ENCODE data around the gene DFFB.

Gene DFFB

DNA sequence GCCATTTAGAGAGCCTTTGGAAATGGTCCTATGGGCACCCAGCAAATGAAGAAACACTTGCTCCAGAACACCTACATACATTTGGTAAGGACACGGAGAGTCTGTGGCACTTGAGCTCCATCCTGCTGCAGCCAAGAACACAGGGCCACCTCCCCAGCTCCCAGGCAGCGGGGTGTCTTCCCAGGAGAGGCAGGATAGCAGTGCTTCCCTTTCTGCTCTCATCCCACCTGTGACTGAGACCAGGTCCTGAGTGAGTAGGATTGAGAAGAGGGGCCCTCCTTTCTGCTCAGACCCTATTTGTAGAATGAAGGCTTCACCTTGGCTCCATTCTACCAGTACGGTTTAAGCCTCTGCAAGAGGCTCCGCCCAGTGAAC, 38.7 kb downstream of the DFFB start:
- DNase-seq (ENCODE audit: low read depth in 2 of 2) = no peak

GRCh38 chr1:3896396-3897000, 39.2 kb downstream of the DFFB start:
- no peak for DNase-seq (ENCODE audit: low read depth in 2 of 2)

DNA sequence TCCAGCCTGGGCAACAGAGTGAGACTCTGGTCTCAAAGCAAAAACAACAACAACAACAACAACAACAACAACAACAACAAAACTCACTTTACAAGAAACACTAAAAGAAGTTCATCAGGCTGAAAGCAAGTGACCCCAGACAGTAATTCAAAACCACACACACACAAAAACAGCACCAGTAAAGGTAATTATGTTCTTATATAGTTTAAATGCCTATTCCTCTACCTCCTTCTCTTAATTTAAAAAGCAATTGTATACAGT, 41.1 kb downstream of the DFFB start:
- DNase-seq (ENCODE audit: low read depth in 2 of 2) = no peak

DNA sequence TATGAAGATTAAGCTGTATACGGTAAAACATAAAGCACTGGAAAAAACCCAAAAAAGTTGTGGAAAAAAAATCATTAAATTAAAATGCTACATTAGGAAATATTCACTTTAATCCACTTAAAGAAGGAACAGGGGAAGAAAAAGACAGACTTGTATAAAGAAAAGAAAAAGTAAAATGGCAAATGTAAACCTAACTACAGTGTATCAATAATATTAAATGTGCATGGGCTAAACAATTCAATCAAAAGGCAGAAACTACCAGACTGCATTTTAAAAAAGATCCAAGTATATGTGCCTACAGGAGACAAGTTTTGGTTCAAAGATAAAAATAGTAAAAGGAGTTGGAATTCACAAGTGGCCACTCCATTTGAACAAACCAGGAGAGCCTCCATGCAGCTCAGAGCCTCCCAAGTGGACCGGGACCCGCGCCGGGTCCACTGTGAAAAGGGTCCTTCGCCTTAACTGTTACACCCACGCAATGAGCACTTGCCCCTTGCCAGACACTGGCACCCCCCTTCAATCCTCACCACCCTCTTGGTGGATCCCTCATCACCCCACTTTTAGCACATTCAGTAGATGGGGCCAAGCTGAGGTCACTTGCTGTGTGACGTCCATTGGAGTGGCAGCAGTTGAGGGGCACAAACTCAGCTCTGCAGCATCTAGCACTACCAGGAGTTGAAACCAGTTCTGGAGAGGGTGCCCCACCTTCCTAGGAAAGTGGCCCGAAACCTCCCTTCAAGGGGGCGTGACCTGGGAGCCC, 41.9 kb downstream of the DFFB start:
- no peak for DNase-seq (ENCODE audit: low read depth in 2 of 2)

DNA sequence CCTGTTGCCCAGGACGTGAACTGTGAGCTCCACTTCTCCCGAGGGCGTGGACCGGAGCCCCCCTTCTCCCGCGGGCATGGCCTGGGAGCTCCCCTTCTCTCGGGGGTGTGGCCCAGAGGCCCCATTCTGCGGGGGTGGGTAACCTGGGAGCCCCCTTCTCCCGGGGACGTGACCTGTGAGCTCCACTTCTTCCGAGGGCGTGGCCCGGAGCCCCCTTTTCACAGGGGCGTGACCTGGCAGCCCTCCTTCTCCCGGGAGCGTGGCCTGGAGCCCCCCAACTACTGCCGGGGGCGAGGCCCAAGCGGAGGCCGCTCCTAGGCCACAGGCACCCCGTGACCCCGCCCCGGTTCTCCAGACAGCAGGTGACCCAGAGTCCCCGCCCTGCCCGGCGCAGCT, 42.5 kb downstream of the DFFB start:
- no peak for DNase-seq (ENCODE audit: low read depth in 2 of 2)

DNA sequence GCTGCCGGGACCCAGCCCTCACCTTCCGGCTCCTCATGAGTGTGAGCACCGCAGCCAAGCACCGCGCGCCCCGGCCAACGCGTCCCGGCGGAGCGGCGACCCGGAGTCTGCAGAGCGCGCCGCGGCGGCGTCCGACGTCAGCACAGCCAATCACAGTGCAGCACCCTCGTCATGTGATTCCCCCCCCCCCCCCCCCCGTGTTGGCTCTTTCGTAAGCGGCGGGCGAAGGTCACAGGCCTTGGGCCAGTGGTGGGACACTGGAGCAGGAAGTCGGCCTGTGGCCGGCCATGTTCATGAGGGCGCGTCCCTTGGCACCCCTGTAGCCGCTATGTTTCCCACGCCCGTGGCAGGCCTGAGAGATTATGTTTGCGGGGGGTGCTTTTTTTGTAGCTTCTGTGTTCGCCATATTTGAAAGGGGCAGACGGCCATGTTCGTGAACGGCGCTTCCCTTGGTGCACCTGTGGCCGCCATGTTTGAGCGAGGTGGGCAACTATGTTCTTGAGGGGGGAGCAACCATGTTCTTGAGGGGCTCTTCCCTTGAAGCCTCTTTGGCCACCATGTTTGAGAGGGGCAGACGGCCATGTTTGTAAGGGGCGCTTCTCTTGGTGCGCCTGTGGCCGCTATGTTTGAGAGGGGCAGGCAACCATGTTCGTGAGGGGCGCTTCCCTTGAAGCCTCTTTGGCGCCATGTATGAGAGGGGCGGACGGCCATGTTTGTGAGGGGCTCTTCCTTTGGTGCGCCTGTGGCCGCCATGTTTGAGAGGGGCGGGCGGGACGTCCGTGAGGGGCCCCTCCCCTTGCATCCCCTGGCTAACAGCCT, 43.1 kb downstream of the DFFB start, which contains the start of gene C1orf174:
TSS of gene C1orf174 (minus strand) at position 123 of the 819 bp plus-strand sequence. CDS start at position 37, 86 bp downstream.
- peak; percentile 79 to 82 for DNase-seq (ENCODE audit: low read depth in 2 of 2)

DNA sequence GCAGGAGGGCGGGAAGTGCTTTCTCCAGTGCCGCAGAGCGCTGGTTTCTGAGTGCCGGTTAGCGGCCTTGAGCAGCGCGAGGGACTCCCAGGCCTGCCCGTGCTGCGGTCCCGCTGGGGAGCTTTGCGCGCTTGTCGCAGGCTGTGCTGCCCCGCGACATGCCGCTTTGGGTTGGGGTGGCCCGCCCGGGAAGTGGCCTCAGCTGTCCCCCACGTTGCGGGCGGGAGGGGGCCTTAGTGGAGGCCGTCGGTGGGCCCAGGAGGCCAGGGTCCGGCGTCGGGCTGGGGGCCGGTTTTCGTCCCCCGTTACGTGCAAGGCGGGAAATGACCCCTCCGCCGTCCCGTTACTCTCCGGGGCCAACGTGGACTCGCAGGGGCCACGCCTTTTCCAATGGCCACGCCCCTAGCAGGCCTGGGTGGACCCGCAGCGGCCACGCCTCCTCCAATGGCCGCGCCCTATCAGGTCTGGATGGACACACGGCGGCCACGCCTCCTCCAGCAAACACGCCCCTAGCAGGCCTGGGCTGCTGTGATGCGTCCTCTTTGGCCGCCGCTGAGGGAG, 43.8 kb downstream of the DFFB start:
- DNase-seq (ENCODE audit: low read depth in 2 of 2) = peak; percentile 63 to 65

- no peak for DNase-seq (ENCODE audit: low read depth in 2 of 2)
Measured at GRCh38 chr1:3902111-3902511, 44.8 kb downstream of the DFFB start.

- DNase-seq (ENCODE audit: low read depth in 2 of 2) = no peak
Measured at GRCh38 chr1:3902571-3903091, 45.4 kb downstream of the DFFB start.

GRCh38 chr1:3903141-3904005, 46.1 kb downstream of the DFFB start:
- no peak for DNase-seq (ENCODE audit: low read depth in 2 of 2)

- no peak for DNase-seq (ENCODE audit: low read depth in 2 of 2)
Measured at GRCh38 chr1:3904006-3904842, 46.9 kb downstream of the DFFB start.

DNA sequence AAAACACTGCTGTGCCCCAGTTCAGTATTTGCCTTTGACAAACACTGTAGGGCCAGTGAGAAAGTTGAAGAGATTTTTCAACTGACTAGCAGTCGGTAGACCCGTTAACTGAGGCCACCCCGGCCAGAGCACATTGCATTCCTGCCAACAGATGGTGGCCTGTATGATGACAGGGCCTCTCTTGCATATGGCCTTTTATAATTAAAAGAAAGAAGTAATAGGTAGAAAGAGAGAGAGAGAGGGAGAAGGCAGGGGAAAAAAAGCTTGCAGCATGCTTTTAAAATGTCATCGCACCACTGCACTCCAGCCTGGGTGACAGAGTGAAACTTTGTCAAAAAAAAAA, 47.5 kb downstream of the DFFB start:
- no peak for DNase-seq (ENCODE audit: low read depth in 2 of 2)

- no peak for DNase-seq (ENCODE audit: low read depth in 2 of 2)
Measured at GRCh38 chr1:3905266-3905952, 48.1 kb downstream of the DFFB start.

GRCh38 chr1:3905953-3906671, 48.8 kb downstream of the DFFB start:
- no peak for DNase-seq (ENCODE audit: low read depth in 2 of 2)

DNA sequence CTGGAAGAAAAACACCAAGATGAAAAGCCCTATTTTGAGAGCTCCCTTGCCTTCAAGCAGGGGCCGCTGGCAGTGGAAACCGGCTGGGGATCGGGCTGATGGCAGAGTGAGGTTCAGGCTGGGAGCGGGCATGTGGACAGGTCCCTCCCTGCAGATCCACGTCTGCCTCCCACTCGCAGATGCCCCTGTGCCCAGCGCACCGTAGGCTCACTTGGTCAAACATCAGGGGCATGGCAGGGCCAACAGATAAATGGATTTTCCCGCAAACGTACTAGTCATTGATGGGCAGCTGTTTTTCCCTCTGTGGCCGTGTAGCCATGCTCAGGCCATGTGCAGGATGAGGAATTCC, 49.4 kb downstream of the DFFB start:
- no peak for DNase-seq (ENCODE audit: low read depth in 2 of 2)

DNA sequence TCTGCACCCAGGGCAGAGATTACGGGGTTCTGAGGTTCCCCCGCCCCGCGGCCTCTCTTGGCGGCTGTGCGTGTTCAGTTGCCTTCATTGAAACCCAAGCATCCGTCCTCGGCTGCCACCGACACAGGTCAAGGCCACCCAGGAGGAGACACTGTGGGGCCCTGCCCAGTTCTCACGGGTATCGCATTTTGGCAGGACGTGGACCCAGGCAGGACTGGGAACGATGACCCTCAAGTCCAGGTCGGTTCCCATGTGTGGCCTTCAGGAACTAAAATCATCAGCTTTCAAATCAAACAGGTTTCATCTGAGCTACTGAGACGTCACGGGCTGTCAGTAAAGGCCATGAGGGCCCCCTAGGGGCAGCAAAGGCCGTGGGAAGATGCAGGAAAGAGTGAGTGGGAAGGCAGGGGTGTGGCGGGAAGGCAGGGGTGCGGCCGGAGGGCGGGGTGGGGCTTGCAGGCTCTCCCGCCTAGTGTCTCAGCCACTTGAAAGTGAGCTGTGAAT, 49.8 kb downstream of the DFFB start:
- DNase-seq (ENCODE audit: low read depth in 2 of 2) = no peak

- no peak for DNase-seq (ENCODE audit: low read depth in 2 of 2)
Measured at GRCh38 chr1:3907621-3908165, 50.4 kb downstream of the DFFB start.

- no peak for DNase-seq (ENCODE audit: low read depth in 2 of 2)
Measured at GRCh38 chr1:3908886-3909517, 51.7 kb downstream of the DFFB start.
